GM18861 (cell line): ENCODE measurements around the gene RUVBL1.
A peak's percentile ranks its signal among the peaks of the same experiment; 100 is the strongest.

Source experiments
- ATAC-seq: cut with Tn5 transposase; IDR thresholded peaks from one replicate; pipeline ENCODE4 v1.9.1; 2021; ENCODE audit not compliant: unreplicated experiment

The RUVBL1 gene

DNA sequence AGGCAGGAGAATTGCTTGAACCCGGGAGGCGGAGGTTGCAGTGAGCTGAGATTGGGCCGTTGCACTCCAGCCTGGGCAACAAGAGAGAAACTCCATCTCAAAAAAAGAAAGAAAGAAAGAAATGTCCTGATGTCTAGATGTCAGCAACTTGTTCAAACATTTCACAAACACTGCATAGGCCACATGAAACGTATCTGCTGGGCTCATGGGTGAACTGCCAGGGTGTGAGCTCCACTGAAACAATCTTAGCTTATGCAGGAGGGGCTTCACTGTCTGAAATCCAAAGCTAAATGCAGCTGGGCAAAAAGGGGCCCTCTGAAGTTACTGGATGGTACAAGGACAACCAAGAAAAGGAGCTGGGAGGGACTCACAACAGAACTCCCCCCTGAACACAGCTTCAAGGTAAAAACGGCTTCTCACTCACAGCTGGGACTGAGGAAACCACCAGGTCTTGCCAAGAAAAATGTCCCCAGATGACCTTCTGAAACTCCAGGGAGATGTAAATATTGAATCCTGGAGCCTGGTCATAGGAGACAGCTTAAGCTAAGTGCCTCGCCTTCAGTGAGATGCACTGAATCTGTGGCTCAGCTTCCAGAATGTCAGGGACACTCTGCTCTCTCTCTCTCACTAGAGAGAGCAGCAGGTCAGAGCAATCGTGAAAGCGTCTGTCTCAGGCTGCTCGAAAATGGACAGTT lies 39.5 kb downstream of the RUVBL1 start:
- ATAC-seq, result no peak

DNA sequence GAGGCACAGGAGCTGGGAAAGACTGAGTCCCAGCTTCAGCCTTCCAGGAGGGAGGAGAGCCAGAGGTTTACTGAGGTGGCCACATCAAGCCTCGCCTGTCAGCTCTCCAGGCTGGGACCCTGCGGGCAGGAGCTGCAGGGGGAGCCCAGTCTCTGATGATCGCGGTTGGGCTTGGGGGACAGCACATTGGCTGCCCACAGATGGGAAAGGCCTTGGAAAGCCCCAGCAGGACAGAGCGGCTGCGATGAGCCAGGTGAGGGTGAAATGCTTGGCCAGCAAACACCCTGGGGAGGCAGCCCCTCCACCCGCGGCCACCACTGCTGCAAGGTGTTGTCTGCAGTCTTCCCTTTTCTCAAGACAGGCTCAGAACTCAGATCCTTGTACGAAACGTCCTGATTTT lies 40.2 kb downstream of the RUVBL1 start:
- ATAC-seq, result no peak

DNA sequence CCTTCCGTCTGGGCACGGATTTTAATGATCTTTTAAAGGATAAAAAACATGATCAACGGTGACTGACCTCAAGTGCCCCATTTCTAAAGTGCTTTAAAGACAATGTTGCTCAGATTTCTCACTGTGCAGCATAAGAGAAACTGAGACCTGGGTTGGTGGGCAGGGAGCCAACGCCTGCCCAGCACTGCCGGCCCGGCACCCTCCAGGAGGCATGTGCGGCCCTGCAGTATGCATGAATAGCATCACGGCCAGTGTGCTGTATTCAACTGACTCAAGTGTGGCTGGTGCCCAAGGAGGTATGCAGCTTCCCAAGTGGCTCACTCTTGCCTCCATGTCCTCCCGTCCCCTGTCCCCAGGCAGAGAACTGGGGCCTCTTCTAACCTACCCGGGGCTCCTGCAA lies 41.1 kb downstream of the RUVBL1 start:
- ATAC-seq, result no peak

- no peak for ATAC-seq
Measured at GRCh38 chr3:128081846-128082245, 41.8 kb downstream of the RUVBL1 start.

DNA sequence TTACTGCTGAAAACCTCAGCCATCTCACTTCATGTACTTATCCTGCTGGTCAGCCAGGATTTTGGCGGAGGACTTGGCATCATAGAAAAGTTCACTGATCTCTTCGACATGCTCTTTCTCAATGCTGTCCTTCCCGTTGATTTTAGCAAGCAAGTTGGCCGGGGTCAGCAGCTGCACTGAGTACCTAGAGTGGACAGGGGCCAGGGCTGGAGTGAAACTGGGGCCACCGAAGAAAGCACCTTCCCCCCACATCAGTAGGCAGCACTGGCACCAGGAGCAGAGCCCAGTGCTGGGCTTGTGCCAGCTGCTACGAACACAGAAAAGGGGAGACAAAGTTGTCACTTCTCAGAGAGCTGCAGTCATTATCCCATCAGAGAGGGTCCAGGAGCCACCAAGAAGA lies 42.4 kb downstream of the RUVBL1 start:
- no peak for ATAC-seq

DNA sequence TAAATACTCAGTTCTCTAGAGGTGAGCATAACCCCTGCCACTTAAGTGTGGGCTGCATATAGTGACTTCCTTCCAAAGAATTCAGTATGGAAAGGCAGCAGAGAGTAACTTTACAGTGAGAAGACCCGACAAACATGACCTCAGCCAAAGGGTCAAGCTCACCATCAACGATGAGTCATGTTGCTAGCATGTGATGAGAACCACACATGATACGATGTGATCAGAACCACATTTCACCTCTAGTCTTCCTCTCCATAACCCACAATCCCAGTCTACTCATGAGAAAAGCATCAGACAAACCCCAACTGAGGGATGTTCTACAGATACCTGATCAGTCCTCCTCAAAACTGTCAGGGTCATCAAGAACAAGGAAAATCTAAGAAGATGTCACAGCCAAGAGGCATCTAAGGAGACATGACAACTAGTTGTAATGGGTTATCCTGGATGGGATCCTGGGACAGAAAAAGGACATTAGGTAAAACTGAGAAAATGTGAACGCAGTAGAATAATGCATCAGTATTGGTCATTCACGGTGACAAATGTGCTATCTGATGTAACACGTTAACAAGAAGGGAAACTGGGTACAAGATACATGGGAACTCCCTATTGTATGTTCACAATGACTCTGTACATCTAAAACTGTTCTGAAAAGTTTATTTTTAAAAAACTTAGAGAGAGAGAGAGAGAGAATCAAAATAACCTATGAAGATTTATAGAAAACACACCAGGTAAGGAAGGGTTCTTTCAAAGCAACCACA lies 43.1 kb downstream of the RUVBL1 start:
- ATAC-seq, result no peak

- no peak for ATAC-seq
Measured at GRCh38 chr3:128079823-128080222, 43.8 kb downstream of the RUVBL1 start.

- ATAC-seq, result no peak
Measured at GRCh38 chr3:128078875-128079274, 44.7 kb downstream of the RUVBL1 start.

- ATAC-seq, result no peak
Measured at GRCh38 chr3:128078322-128078721, 45.3 kb downstream of the RUVBL1 start.

- no peak for ATAC-seq
Measured at GRCh38 chr3:128077665-128078064, 45.9 kb downstream of the RUVBL1 start.

- ATAC-seq, result no peak
Measured at GRCh38 chr3:128077202-128077624, 46.4 kb downstream of the RUVBL1 start.

GRCh38 chr3:128076483-128077201 lies 47.0 kb downstream of the RUVBL1 start:
- no peak for ATAC-seq

- peak; percentile 50 for ATAC-seq
Measured at GRCh38 chr3:128075522-128076482, 47.8 kb downstream of the RUVBL1 start.

- ATAC-seq, result no peak
Measured at GRCh38 chr3:128074851-128075521, 48.6 kb downstream of the RUVBL1 start.

DNA sequence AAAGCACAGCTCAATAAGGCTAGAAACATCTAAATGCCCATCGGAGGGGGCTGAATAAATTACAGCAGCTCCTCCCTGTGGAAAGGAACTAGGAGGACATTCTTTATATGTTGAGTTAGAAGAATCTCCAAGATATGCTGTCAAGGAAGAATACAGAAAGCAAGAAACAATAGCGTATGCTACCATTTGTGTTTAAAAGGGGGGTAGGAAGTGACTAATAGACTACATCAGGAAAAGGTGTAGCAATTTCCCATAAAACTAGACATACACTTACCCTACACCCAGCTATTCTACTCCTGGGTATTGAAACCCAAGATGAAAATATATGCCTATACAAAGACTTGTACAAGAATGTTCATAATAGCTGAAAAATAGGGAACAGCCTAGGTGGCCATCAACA lies 49.8 kb downstream of the RUVBL1 start:
- ATAC-seq, result no peak

- no peak for ATAC-seq
Measured at GRCh38 chr3:128073185-128073725, 50.4 kb downstream of the RUVBL1 start.

DNA sequence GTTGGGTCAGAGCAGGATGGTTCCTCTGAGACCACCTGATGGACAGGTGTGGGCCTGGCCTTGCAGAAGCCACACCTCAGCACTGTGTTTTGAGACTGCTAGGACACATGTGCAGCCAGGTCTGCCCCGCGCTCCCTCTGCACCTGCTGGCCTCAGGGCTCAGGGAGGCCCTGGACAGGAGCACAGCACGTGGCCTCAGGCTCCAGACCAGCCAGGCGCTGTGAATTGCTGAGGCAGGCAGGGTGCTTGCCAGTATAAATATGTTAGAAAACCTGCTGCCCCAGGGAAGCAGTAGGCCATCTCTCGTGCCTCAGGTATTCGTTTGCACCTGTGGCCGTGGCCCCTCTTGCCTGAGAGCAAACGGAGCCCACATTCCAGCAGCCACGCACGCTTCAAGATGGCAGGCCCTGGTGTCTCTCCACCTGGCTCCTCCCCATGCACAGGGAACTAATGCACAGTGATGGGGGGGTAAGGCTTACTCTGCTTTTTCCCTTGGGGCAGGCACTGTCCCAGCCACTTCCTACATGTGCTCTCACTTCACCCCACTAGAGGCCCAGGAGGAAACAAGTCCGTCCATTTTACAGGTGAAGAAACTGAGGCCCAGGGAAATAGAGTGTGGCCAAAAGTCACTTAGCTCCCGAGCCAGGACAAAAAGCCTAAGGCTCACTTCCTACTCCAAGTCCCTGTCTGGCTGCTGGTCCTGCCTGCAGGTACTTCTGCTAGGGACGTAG lies 51.0 kb downstream of the RUVBL1 start:
- no peak for ATAC-seq

- ATAC-seq, result no peak
Measured at GRCh38 chr3:128071771-128072453, 51.7 kb downstream of the RUVBL1 start.
